GM12892 (cell line): ENCODE measurements around the gene MS4A12.
"Not testable (repeated sequence)": the region's sequence is repeated elsewhere in the genome, so short reads cannot be mapped to it uniquely, and the experiment has no call there.

Experiments
- DNase-seq: peaks from one replicate; pipeline ENCODE4 v3.0.0; 2011; ENCODE audit not compliant: insufficient read length
- FAIRE-seq: peaks from 2 replicates; lab custom pipeline; 2011; peaks lifted over from hg19 to GRCh38; lab: Jason Lieb, UNC
- POLR2A ChIP-seq: IDR thresholded peaks from 2 replicates; pipeline ENCODE4 v1.6.1; 2011; ENCODE audit warnings: low read depth, low read length, control low read depth
- POLR2AphosphoS5 ChIP-seq: IDR thresholded peaks from 2 replicates; pipeline ENCODE4 v1.6.1; 2011; ENCODE audit warnings: low read depth, low read length, control low read depth
- TAF1 ChIP-seq: IDR thresholded peaks from 2 replicates; pipeline ENCODE4 v1.6.1; 2011; ENCODE audit warnings: low read depth, mild to moderate bottlenecking, control low read depth, low read length, borderline replicate concordance

Gene MS4A12

GRCh38 chr11:60493454-60493853 lies 876 bp downstream of the MS4A12 start:
- FAIRE-seq: no peak

GRCh38 chr11:60498399-60498798 lies 5.8 kb downstream of the MS4A12 start:
- DNase-seq (no peak), FAIRE-seq (no peak)
- TF ChIP-seq TAF1 (no peak), POLR2A (no peak), POLR2AphosphoS5 (no peak)

More at GRCh38 chr11:60493454-60493853, 876 bp downstream of the MS4A12 start:
- DNase-seq: no peak
- TF ChIP-seq POLR2A (no peak), POLR2AphosphoS5 (no peak), TAF1 (no peak)

- no peak for DNase-seq
- FAIRE-seq: peak; percentile 95
- TF ChIP-seq TAF1 (no peak), POLR2AphosphoS5 (no peak), POLR2A (no peak)
These were observed 6.3 kb downstream of the MS4A12 start for GRCh38 chr11:60498853-60499252.

GRCh38 chr11:60500276-60500910 lies 7.8 kb downstream of the MS4A12 start:
- FAIRE-seq (peak; percentile 79), DNase-seq (no peak)

GRCh38 chr11:60502221-60502775 lies 9.7 kb downstream of the MS4A12 start:
- TF ChIP-seq POLR2A (no peak), POLR2AphosphoS5 (no peak), TAF1 (no peak)
- no peak for DNase-seq
- FAIRE-seq: peak; percentile 77

More at GRCh38 chr11:60500276-60500910, 7.8 kb downstream of the MS4A12 start:
- TF ChIP-seq TAF1: no peak
- TF ChIP-seq POLR2AphosphoS5: no peak
- TF ChIP-seq POLR2A: no peak

GRCh38 chr11:60504219-60504905 lies 11.8 kb downstream of the MS4A12 start:
- DNase-seq (no peak), FAIRE-seq (peak; percentile 78)

GRCh38 chr11:60509609-60510008 lies 17.0 kb downstream of the MS4A12 start:
- not testable (repeated sequence) for DNase-seq, FAIRE-seq

More at GRCh38 chr11:60504219-60504905, 11.8 kb downstream of the MS4A12 start:
- TF ChIP-seq TAF1 (no peak), POLR2AphosphoS5 (no peak), POLR2A (no peak)

GRCh38 chr11:60510209-60510608 lies 17.6 kb downstream of the MS4A12 start:
- not testable (repeated sequence) for FAIRE-seq, DNase-seq

GRCh38 chr11:60511393-60511792 lies 18.8 kb downstream of the MS4A12 start:
- TF ChIP-seq TAF1 (no peak), POLR2A (no peak), POLR2AphosphoS5 (no peak)
- FAIRE-seq (no peak), DNase-seq (no peak)

- DNase-seq (no peak), FAIRE-seq (no peak)
- TF ChIP-seq TAF1: no peak
- TF ChIP-seq POLR2AphosphoS5: no peak
- no peak for TF ChIP-seq POLR2A
These were observed 20.2 kb downstream of the MS4A12 start for GRCh38 chr11:60512651-60513225.

GRCh38 chr11:60513496-60514460 lies 21.2 kb downstream of the MS4A12 start:
- TF ChIP-seq POLR2AphosphoS5 (no peak), TAF1 (no peak)
- DNase-seq: no peak
- peak; percentile 84 for FAIRE-seq
